Liver (tissue), 9 donors: ENCODE data around the gene PIERCE2. TPM values are rescaled to one million over a fixed set of nuclear protein-coding genes. Genes with fewer than 3 reads are reported as not detected.

Source experiments
- DNase-seq: peaks from one replicate; pipeline ENCODE4 v3.0.0-alpha.2; 2017; ENCODE audit warnings: low spot score
- H3K27ac ChIP-seq, 2 donors: one replicate each; pipeline ENCODE4 v1.7.0; 2013; ENCODE audit warnings: inconsistent platforms in 2 of 2, low read length in 2 of 2, control low read depth in 1 of 2, low read depth in 1 of 2, mild to moderate bottlenecking in 1 of 2
- H3K27me3 ChIP-seq, 4 donors: one replicate each; pipeline versions ENCODE4 v1.6.1 to v1.7.0; 2013; ENCODE audit warnings: low read length in 3 of 4, inconsistent platforms in 1 of 4, mild to moderate bottlenecking in 1 of 4, moderate library complexity in 1 of 4; ENCODE audit not compliant: control insufficient read depth in 4 of 4, insufficient read depth in 4 of 4
- H3K36me3 ChIP-seq, 4 donors: one replicate each; pipeline versions ENCODE4 v1.6.1 to v1.7.0; 2013; ENCODE audit warnings: low read length in 3 of 4, mild to moderate bottlenecking in 3 of 4, low read depth in 1 of 4, moderate library complexity in 1 of 4; ENCODE audit not compliant: control insufficient read depth in 4 of 4, insufficient read depth in 3 of 4
- H3K4me1 ChIP-seq, 4 donors: one replicate each; pipeline versions ENCODE4 v1.6.1 to v1.7.0; 2013; ENCODE audit warnings: low read length in 3 of 4, mild to moderate bottlenecking in 3 of 4, moderate library complexity in 1 of 4; ENCODE audit not compliant: control insufficient read depth in 4 of 4, insufficient read depth in 4 of 4
- H3K4me3 ChIP-seq, 3 donors: one replicate each; pipeline versions ENCODE4 v1.6.1 to v1.7.0; 2013; ENCODE audit warnings: low read length in 3 of 3, control low read depth in 1 of 3, low read depth in 1 of 3, mild to moderate bottlenecking in 1 of 3
- H3K9ac ChIP-seq, 2 donors: one replicate each; pipeline ENCODE4 v1.7.0; 2013; ENCODE audit warnings: low read length in 2 of 2, mild to moderate bottlenecking in 2 of 2, moderate library complexity in 2 of 2, control low read depth in 1 of 2, low read depth in 1 of 2
- H3K9me3 ChIP-seq, 4 donors: one replicate each; pipeline versions ENCODE4 v1.6.1 to v1.7.0; 2013; ENCODE audit warnings: low read length in 3 of 4; ENCODE audit not compliant: control insufficient read depth in 4 of 4
- EGR1 ChIP-seq, 2 donors: IDR thresholded peaks; 2 replicates each; pipeline ENCODE4 v1.6.1; 2016 to 2018; ENCODE audit warnings: antibody characterized with exemption in 2 of 2, low read depth in 2 of 2
- FOXA1 ChIP-seq: IDR thresholded peaks from 2 replicates; pipeline ENCODE4 v1.6.1; 2016; ENCODE audit warnings: antibody characterized with exemption
- FOXA2 ChIP-seq: IDR thresholded peaks from 2 replicates; pipeline ENCODE4 v1.6.1; 2016; ENCODE audit warnings: antibody characterized with exemption
- GABPA ChIP-seq, 2 donors: IDR thresholded peaks in 1 of 2; conservative IDR thresholded peaks in 1 of 2; 2 replicates each; pipeline ENCODE4 v1.6.1; 2016; ENCODE audit warnings: antibody characterized with exemption in 2 of 2, mild to moderate bottlenecking in 1 of 2, moderate library complexity in 1 of 2
- HNF4A ChIP-seq, 2 donors: conservative IDR thresholded peaks; 2 replicates each; pipeline ENCODE4 v1.6.1; 2016; ENCODE audit warnings: antibody characterized with exemption in 2 of 2, mild to moderate bottlenecking in 2 of 2
- HNF4G ChIP-seq: IDR thresholded peaks from 2 replicates; pipeline ENCODE4 v1.6.1; 2016; ENCODE audit warnings: antibody characterized with exemption
- JUND ChIP-seq, 2 donors: IDR thresholded peaks; 2 replicates each; pipeline ENCODE4 v1.6.1; 2016; ENCODE audit warnings: antibody characterized with exemption in 2 of 2
- NR2F2 ChIP-seq: IDR thresholded peaks from 2 replicates; pipeline ENCODE4 v1.6.1; 2016; ENCODE audit warnings: antibody characterized with exemption
- RAD21 ChIP-seq, 2 donors: IDR thresholded peaks; 2 replicates each; pipeline ENCODE4 v1.6.1; 2016; ENCODE audit warnings: antibody characterized with exemption in 2 of 2, mild to moderate bottlenecking in 2 of 2
- RXRA ChIP-seq, 2 donors: IDR thresholded peaks; 2 replicates each; pipeline ENCODE4 v1.6.1; 2017 to 2018; ENCODE audit warnings: antibody characterized with exemption in 2 of 2, mild to moderate bottlenecking in 1 of 2
- SP1 ChIP-seq: IDR thresholded peaks from 2 replicates; pipeline ENCODE4 v1.6.1; 2018; ENCODE audit warnings: antibody characterized with exemption, mild to moderate bottlenecking
- TAF1 ChIP-seq: conservative IDR thresholded peaks from 2 replicates; pipeline ENCODE4 v1.6.1; 2016; ENCODE audit warnings: antibody characterized with exemption, mild to moderate bottlenecking
- YY1 ChIP-seq: IDR thresholded peaks from 2 replicates; pipeline ENCODE4 v1.6.1; 2016; ENCODE audit warnings: antibody characterized with exemption, mild to moderate bottlenecking
- WGBS: extraction: QIAGEN DNeasy Blood & Tissue Kit; methylation state at CpG from one replicate; pipeline ENCODE4 v1.1.7; 2013; 5-methylcytosine and 5-hydroxymethylcytosine counted together
- polyA plus RNA-seq, 2 donors: library from polyadenylated mRNA; stranded (reverse) in 1 of 2; unstranded in 1 of 2; fragments of 200-250 nt in 1 of 2; fragments of >200 nt in 1 of 2; fragmentation: Nextera tagmentation in 1 of 2; extraction: Ambion mirVana in 1 of 2; gene quantifications; one replicate each; pipeline versions ENCODE4 v1.2.1 to v1.2.3, GENCODE V29; 2013 to 2015
- total RNA-seq, 2 donors: library from RNA; depleted of rRNA; stranded (reverse); fragments of >200 nt; gene quantifications; one replicate each; pipeline ENCODE4 v1.2.3, GENCODE V29; 2014
- TF ChIP-seq, protein P1 (sequence below): fragments of 150-350 bp; IDR thresholded peaks from 2 replicates; pipeline ENCODE4 v1.5.1; 2017; ENCODE audit warnings: improper control_type of control experiment, low read depth, low read length; ENCODE audit not compliant: missing input control
- TF ChIP-seq, protein P2 (sequence below): IDR thresholded peaks from 2 replicates; pipeline ENCODE4 v1.6.1; 2016; ENCODE audit warnings: antibody characterized with exemption
- TF ChIP-seq, protein P3 (sequence below): IDR thresholded peaks from 2 replicates; pipeline ENCODE4 v1.6.1; 2016; ENCODE audit warnings: antibody characterized with exemption, mild to moderate bottlenecking
- TF ChIP-seq, protein P4 (sequence below): IDR thresholded peaks from 2 replicates; pipeline ENCODE4 v1.6.1; 2016; ENCODE audit warnings: antibody characterized with exemption
- donor health status: healthy.
- donor health status: healthy.
- donor health status: healthy.
- donor health status: healthy.
- donor health status: healthy.

PIERCE2 gene
- total and polyA plus RNA-seq, 4 donors: 0.23 to 0.83 (median 0.78) TPM; not detected in 1

DNA sequence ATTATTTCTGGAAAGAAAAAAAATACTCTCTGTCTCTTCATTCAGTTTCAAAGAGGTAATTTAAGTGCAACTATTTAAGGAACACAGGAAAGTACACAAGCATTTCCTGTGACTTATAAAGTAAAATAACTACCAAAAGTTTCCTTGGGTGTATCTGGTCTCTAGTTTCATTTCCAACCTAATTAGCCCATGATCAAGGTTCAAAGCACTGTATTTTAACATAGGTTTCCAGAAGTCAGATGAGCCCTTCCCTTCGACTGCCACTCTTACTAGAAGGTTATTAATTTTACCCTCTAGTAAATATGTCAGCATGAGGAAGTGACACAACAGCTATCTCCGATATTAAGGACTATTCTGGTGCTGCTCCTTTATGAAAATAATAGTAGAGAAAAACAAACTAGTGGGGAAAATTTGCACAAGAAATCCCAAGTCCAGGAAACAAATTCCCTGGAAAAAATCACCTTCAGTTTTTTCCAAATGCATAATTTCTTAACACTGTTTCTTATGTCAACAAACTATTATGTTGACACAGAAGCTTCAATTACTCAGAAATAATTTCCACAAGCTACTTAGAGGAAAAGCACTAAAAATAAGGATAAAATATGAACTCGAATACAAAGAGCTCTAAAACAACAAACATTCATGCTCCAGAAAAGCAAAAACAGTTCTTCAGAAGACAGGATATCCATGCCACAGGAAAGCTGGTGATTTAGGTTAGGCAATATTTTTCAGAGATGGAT is 35.4 kb upstream of the PIERCE2 start:
- Histone ChIP-seq H3K9ac (no peak overlapping the region), H3K27me3 (no peaks in the 10 kb centered on the region), H3K9me3 (no peaks in the 10 kb centered on the region), H3K4me1 (no peaks in the 10 kb centered on the region), H3K4me3 (no peak overlapping the region), H3K27ac (no peak overlapping the region), H3K36me3 (peaks cover 3 to 45% (median 27%) of the 10 kb centered on the region in 4 donors)
- no peak for TF ChIP-seq EGR1 (IDR thresholded peaks at IDR 0.05; ENCODE audit: low read depth in 2 of 2)
- no peak for TF ChIP-seq HNF4A (conservative IDR thresholded peaks at IDR 0.05)
- TF ChIP-seq HNF4G: no peak
- no peak for TF ChIP-seq FOXA1
- TF ChIP-seq JUND (IDR thresholded peaks at IDR 0.05): no peak
- TF ChIP-seq FOXA2: no peak
- no peak for TF ChIP-seq NR2F2
- TF ChIP-seq, protein P1, sequence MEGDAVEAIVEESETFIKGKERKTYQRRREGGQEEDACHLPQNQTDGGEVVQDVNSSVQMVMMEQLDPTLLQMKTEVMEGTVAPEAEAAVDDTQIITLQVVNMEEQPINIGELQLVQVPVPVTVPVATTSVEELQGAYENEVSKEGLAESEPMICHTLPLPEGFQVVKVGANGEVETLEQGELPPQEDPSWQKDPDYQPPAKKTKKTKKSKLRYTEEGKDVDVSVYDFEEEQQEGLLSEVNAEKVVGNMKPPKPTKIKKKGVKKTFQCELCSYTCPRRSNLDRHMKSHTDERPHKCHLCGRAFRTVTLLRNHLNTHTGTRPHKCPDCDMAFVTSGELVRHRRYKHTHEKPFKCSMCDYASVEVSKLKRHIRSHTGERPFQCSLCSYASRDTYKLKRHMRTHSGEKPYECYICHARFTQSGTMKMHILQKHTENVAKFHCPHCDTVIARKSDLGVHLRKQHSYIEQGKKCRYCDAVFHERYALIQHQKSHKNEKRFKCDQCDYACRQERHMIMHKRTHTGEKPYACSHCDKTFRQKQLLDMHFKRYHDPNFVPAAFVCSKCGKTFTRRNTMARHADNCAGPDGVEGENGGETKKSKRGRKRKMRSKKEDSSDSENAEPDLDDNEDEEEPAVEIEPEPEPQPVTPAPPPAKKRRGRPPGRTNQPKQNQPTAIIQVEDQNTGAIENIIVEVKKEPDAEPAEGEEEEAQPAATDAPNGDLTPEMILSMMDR: no peak
- TF ChIP-seq, protein P2, sequence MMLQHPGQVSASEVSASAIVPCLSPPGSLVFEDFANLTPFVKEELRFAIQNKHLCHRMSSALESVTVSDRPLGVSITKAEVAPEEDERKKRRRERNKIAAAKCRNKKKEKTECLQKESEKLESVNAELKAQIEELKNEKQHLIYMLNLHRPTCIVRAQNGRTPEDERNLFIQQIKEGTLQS: no peak
- TF ChIP-seq, protein P3, sequence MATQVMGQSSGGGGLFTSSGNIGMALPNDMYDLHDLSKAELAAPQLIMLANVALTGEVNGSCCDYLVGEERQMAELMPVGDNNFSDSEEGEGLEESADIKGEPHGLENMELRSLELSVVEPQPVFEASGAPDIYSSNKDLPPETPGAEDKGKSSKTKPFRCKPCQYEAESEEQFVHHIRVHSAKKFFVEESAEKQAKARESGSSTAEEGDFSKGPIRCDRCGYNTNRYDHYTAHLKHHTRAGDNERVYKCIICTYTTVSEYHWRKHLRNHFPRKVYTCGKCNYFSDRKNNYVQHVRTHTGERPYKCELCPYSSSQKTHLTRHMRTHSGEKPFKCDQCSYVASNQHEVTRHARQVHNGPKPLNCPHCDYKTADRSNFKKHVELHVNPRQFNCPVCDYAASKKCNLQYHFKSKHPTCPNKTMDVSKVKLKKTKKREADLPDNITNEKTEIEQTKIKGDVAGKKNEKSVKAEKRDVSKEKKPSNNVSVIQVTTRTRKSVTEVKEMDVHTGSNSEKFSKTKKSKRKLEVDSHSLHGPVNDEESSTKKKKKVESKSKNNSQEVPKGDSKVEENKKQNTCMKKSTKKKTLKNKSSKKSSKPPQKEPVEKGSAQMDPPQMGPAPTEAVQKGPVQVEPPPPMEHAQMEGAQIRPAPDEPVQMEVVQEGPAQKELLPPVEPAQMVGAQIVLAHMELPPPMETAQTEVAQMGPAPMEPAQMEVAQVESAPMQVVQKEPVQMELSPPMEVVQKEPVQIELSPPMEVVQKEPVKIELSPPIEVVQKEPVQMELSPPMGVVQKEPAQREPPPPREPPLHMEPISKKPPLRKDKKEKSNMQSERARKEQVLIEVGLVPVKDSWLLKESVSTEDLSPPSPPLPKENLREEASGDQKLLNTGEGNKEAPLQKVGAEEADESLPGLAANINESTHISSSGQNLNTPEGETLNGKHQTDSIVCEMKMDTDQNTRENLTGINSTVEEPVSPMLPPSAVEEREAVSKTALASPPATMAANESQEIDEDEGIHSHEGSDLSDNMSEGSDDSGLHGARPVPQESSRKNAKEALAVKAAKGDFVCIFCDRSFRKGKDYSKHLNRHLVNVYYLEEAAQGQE: no peak
- TF ChIP-seq TAF1: no peak
- no peak for TF ChIP-seq RAD21 (IDR thresholded peaks at IDR 0.05)
- TF ChIP-seq GABPA (IDR thresholded peaks at IDR 0.05 in 1 of 2, conservative IDR thresholded peaks at IDR 0.05 in 1 of 2): no peak
- TF ChIP-seq, protein P4, sequence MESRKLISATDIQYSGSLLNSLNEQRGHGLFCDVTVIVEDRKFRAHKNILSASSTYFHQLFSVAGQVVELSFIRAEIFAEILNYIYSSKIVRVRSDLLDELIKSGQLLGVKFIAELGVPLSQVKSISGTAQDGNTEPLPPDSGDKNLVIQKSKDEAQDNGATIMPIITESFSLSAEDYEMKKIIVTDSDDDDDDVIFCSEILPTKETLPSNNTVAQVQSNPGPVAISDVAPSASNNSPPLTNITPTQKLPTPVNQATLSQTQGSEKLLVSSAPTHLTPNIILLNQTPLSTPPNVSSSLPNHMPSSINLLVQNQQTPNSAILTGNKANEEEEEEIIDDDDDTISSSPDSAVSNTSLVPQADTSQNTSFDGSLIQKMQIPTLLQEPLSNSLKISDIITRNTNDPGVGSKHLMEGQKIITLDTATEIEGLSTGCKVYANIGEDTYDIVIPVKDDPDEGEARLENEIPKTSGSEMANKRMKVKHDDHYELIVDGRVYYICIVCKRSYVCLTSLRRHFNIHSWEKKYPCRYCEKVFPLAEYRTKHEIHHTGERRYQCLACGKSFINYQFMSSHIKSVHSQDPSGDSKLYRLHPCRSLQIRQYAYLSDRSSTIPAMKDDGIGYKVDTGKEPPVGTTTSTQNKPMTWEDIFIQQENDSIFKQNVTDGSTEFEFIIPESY: no peak
- no peak for TF ChIP-seq YY1
- TF ChIP-seq SP1: no peak
- no peak for TF ChIP-seq RXRA (IDR thresholded peaks at IDR 0.05)
- WGBS: 63% methylated on average over 3 of the region's 3 CpGs
- no peak for DNase-seq
